K562 (cell line): ENCODE measurements around the gene RHPN2. TPM values are rescaled to one million over a fixed set of nuclear protein-coding genes. Genes with fewer than 3 reads are reported as not detected.

ENCODE experiments used
- AFF4 ChIP-seq: sonication (generic); formaldehyde crosslinking; IDR thresholded peaks from 2 replicates; pipeline ENCODE4 v1.8.0; 2023; ENCODE audit warnings: mild to moderate bottlenecking, missing genetic modification reagents
- ATF7 ChIP-seq: fragments of 450-650 bp; IDR thresholded peaks from 2 replicates; pipeline ENCODE4 v1.7.1; 2014; ENCODE audit warnings: mild to moderate bottlenecking, moderate library complexity
- CBX1 ChIP-seq: sonication (generic); IDR thresholded peaks from 2 replicates; pipeline ENCODE4 v1.6.1; 2016; ENCODE audit warnings: antibody characterized with exemption, low read depth, mild to moderate bottlenecking
- CREM ChIP-seq: IDR thresholded peaks from 2 replicates; pipeline ENCODE4 v1.6.1; 2014; ENCODE audit warnings: antibody characterized with exemption, low read depth
- ETS2 ChIP-seq: IDR thresholded peaks from 2 replicates; pipeline ENCODE4 v1.6.1; 2016; ENCODE audit warnings: borderline replicate concordance, missing genetic modification characterization, mild to moderate bottlenecking, moderate library complexity, missing compliant biosample characterization; ENCODE audit not compliant: poor library complexity, severe bottlenecking
- FOXK2 ChIP-seq, 2 experiments: fragments of 450-650 bp; IDR thresholded peaks in 1 of 2; conservative IDR thresholded peaks in 1 of 2; 2 replicates each; pipeline ENCODE4 v1.6.1; 2016; ENCODE audit warnings: low read depth in 2 of 2, mild to moderate bottlenecking in 1 of 2
- MBD2 ChIP-seq: sonication (generic); IDR thresholded peaks from 2 replicates; pipeline ENCODE4 v1.6.1; 2016; ENCODE audit warnings: low read depth, borderline replicate concordance
- MYBL2 ChIP-seq, 2 experiments: fragments of 450-650 bp in 1 of 2; sonication (generic) in 1 of 2; formaldehyde crosslinking in 1 of 2; IDR thresholded peaks; 2 replicates each; pipeline versions ENCODE4 v1.6.1 to v1.8.1; 2017 to 2022; ENCODE audit warnings: borderline replicate concordance in 1 of 2, inconsistent platforms in 1 of 2, low read depth in 1 of 2, mild to moderate bottlenecking in 1 of 2, missing genetic modification reagents in 1 of 2, moderate library complexity in 1 of 2
- NR1H2 ChIP-seq: sonication (generic); formaldehyde crosslinking; IDR thresholded peaks from 2 replicates; pipeline ENCODE4 v1.4.0; 2020; ENCODE audit warnings: mild to moderate bottlenecking, missing genetic modification reagents
- PBX2 ChIP-seq, 2 experiments: IDR thresholded peaks in 1 of 2; conservative IDR thresholded peaks in 1 of 2; 2 replicates each; pipeline ENCODE4 v1.6.1; 2016; ENCODE audit warnings: low read depth in 2 of 2, mild to moderate bottlenecking in 1 of 2, missing compliant biosample characterization in 1 of 2, missing genetic modification characterization in 1 of 2, moderate library complexity in 1 of 2
- PTRF ChIP-seq: fragments of 450-650 bp; IDR thresholded peaks from 2 replicates; pipeline ENCODE4 v1.6.1; 2016; ENCODE audit warnings: mild to moderate bottlenecking, missing genetic modification characterization, missing compliant biosample characterization
- SIN3B ChIP-seq: fragments of 450-650 bp; IDR thresholded peaks from 2 replicates; pipeline ENCODE4 v1.6.1; 2017; ENCODE audit warnings: low read depth, mild to moderate bottlenecking, moderate library complexity
- SPI1 ChIP-seq: IDR thresholded peaks from 2 replicates; pipeline ENCODE4 v1.6.1; 2011; ENCODE audit warnings: low read depth, low read length, control low read depth, borderline replicate concordance
- STAT5B ChIP-seq: fragments of 250-450 bp; sonication (Bioruptor Pico); IDR thresholded peaks from 2 replicates; pipeline ENCODE4 v1.8.0; 2021; ENCODE audit warnings: mild to moderate bottlenecking, inconsistent platforms
- TFAM ChIP-seq: fragments of 250-450 bp; sonication (Bioruptor Pico); conservative IDR thresholded peaks from 2 replicates; pipeline ENCODE4 v1.5.0; 2021; ENCODE audit warnings: mild to moderate bottlenecking, moderate library complexity
- XRCC5 ChIP-seq: fragments of 200-400 bp; formaldehyde crosslinking; IDR thresholded peaks from 2 replicates; pipeline ENCODE4 v1.6.1; 2017; ENCODE audit warnings: low read depth, mild to moderate bottlenecking, low read length
- ZNF143 ChIP-seq: sonication (generic); formaldehyde crosslinking; IDR thresholded peaks from 2 replicates; pipeline ENCODE4 v1.9.0; 2022; ENCODE audit warnings: mild to moderate bottlenecking, missing genetic modification reagents
- ZNF282 ChIP-seq: sonication (generic); formaldehyde crosslinking; IDR thresholded peaks from 2 replicates; pipeline ENCODE4 v1.8.1; 2023; ENCODE audit warnings: missing genetic modification reagents
- ZNF584 ChIP-seq: fragments of 200-800 bp; sonication (Bioruptor generic); IDR thresholded peaks from 2 replicates; pipeline ENCODE4 v1.6.1; 2016; ENCODE audit warnings: low read depth, mild to moderate bottlenecking, missing genetic modification characterization, missing compliant biosample characterization
- ZSCAN29 ChIP-seq: fragments of 450-650 bp; IDR thresholded peaks from 2 replicates; pipeline ENCODE4 v1.6.1; 2017
- polyA plus RNA-seq, 8 experiments: library from polyadenylated mRNA; depleted of rRNA in 4 of 8; stranded (reverse) in 5 of 8; unstranded in 3 of 8; fragments of >200 nt; fragmentation: Nextera tagmentation in 2 of 8; fragmentation: Illumina TruSeq in 1 of 8; extraction: Ambion mirVana in 2 of 8; extraction: Trizol in 1 of 8; gene quantifications; 2 replicates each; pipeline versions ENCODE4 v1.2.1 to v1.2.3, GENCODE V29; 2011 to 2014; ENCODE audit warnings: inconsistent platforms in 1 of 8, missing spikeins in 1 of 8
- total RNA-seq, 7 experiments: library from RNA; depleted of rRNA in 6 of 7; stranded (reverse); fragments of >200 nt in 6 of 7; fragmentation: Illumina TruSeq in 2 of 7; extraction: Trizol in 2 of 7; gene quantifications; 2 replicates each; pipeline versions ENCODE4 v1.2.1 to v1.2.3, GENCODE V29; 2011 to 2021; ENCODE audit warnings: low replicate concordance in 1 of 7

The RHPN2 gene
- total and polyA plus RNA-seq, 9 of the 15 experiments (the other 6 are each of a cell fraction or from before 2014, with no cell fraction given): 0.63 to 9.9 (median 3.2) TPM

GRCh38 chr19:33080761-33081681, 16.3 kb upstream of the RHPN2 start, which contains the start of gene GPATCH1 (continued):
- TF ChIP-seq ETS2: no peak
- TF ChIP-seq SPI1: peak; percentile 47; the same call in 1 of the 2 replicates
- no peak for TF ChIP-seq PTRF (tag)
- no peak for TF ChIP-seq ZNF584 (CRISPR knock-in tag)
- TF ChIP-seq PBX2 (CRISPR knock-in tag; IDR thresholded peaks at IDR 0.05; ENCODE audit: low read depth): no peak
- no peak for TF ChIP-seq PBX2 (tag; conservative IDR thresholded peaks at IDR 0.05; ENCODE audit: low read depth)
- TF ChIP-seq MYBL2 (IDR thresholded peaks at IDR 0.05; ENCODE audit: low read depth): no peak
- no peak for TF ChIP-seq MYBL2 (CRISPR knock-in tag; IDR thresholded peaks at IDR 0.05; ENCODE audit: borderline replicate concordance)
- TF ChIP-seq CBX1: peak; percentile 57; the same call in 1 of the 2 replicates
- no peak for TF ChIP-seq AFF4 (CRISPR knock-in tag)
- peak; percentile 81; the same call in 1 of the 2 replicates for TF ChIP-seq ZSCAN29
- TF ChIP-seq CREM: peak; percentile 90
- peak; percentile 95 for TF ChIP-seq SIN3B
- TF ChIP-seq STAT5B (CRISPR knock-in tag): no peak
- TF ChIP-seq ZNF143 (CRISPR knock-in tag): 0 out of 2 replicates have a peak, but pooled peaks have one; percentile 19
- TF ChIP-seq XRCC5: peak; percentile 84; the same call in 1 of the 2 replicates
- TF ChIP-seq TFAM (CRISPR knock-in tag): no peak
- no peak for TF ChIP-seq NR1H2 (CRISPR knock-in tag)
- no peak for TF ChIP-seq ZNF282
- TF ChIP-seq FOXK2 (conservative IDR thresholded peaks at IDR 0.05 in 1 of 2, IDR thresholded peaks at IDR 0.05 in 1 of 2; ENCODE audit: low read depth in 2 of 2): peak in 1 of 2 experiments; percentile 24; a peak in 1 of 4 replicates
- peak; percentile 67; the same call in 1 of the 2 replicates for TF ChIP-seq MBD2
- peak; percentile 57 for TF ChIP-seq ATF7
